IPS-NIHi7 (cell line): Measurements from ENCODE around the gene E2F1.
"Not testable (repeated sequence)": the region's sequence is repeated elsewhere in the genome, so short reads cannot be mapped to it uniquely, and the experiment has no call there.

Experiments used
- DNase-seq: peaks from one replicate; pipeline ENCODE4 v3.0.0; 2012; ENCODE audit warnings: mixed read lengths; ENCODE audit errors: extremely low spot score

E2F1 gene

GRCh38 chr20:33710681-33711445 lies 24.7 kb upstream of the E2F1 start:
- DNase-seq = no peak

DNA sequence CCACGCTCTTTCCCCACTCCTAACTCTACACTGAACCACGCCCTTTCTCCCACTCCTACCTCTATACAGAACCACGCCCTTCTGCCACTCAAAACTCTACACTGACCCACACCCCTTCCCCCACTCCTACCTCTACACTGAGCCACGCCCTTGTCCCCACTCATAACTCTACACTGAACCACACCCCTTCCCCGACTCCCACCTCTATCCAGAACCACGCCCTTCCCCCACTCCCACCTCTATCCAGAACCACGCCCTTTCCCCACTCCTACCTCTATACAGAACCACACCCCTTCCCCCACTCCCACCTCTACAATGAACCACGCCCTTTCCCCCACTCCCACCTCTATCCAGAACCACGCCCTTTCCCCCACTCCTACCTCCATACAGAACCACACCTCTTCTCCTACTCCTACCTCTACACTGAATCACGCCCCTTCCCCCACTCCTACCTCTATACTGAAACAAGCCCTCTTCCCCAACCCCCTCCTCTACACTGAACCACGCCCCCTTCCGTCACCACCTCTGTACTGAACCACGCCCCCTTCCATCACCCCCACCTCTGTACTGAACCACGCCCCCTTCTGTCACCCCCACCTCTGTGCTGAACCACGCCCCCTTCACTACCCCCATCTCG lies 23.8 kb upstream of the E2F1 start:
- peak; percentile 59 for DNase-seq

DNA sequence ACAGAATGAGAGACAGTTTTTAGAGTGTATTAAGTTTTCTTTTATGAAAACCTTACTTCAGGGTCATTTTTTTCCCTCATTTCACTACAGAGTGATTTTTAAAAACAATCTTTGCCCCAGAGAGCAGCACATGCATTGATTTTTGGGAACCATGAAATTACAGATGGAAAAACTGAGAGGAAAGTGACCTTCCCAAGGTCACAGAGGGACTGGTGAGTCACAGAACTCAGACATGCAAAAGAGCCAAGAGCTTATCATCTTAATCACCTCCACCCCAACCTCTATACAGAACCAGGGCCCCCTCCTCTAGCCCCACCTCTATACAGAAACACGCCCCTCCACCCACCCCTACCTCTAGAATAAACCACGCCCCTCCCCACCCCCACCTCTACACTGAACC lies 23.2 kb upstream of the E2F1 start:
- no peak for DNase-seq

- no peak for DNase-seq
These were observed 21.5 kb upstream of the E2F1 start for GRCh38 chr20:33707668-33708067.

- DNase-seq = no peak
These were observed 18.2 kb upstream of the E2F1 start for GRCh38 chr20:33704197-33704924.

- no peak for DNase-seq
These were observed 17.4 kb upstream of the E2F1 start for GRCh38 chr20:33703498-33704137.

DNA sequence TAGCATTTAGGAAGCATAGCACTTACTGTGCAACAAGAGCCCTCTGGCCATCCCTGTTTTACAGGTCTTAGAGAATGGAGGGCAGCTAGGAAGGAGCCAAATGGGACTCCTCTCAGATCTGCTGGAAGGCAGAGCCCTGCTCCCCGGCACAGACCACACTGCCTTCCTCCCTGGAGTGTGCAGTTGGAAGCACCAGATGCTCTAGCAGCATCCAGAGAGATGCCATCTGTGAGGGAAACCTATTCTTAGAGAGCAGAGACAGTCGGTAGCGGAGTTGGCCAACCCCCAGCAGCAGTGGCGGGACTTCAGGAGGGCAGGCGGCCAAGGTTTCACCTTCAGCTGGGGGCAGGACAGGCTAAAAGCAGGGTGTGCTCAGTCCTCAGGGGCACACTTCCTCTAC lies 16.7 kb upstream of the E2F1 start:
- no peak for DNase-seq

- DNase-seq = no peak
These were observed 15.7 kb upstream of the E2F1 start for GRCh38 chr20:33701629-33702450.

GRCh38 chr20:33700696-33701441 lies 14.7 kb upstream of the E2F1 start:
- DNase-seq = not testable (repeated sequence)

DNA sequence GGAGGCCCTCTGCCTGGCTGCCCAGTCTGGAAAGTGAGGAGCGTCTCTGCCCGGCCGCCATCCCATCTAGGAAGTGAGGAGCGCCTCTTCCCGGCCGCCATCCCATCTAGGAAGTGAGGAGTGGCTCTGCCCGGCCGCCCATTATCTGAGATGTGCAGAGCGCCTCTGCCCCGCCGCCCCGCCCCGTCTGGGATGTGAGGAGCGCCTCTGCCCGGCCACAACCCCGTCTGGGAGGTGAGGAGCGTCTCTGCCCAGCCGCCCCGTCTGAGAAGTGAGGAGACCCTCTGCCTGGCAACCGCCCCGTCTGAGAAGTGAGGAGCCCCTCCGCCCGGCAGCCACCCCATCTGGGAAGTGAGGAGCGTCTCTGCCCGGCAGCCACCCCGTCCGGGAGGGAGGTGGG lies 12.8 kb upstream of the E2F1 start:
- DNase-seq = not testable (repeated sequence)

- DNase-seq = no peak
These were observed 10.9 kb upstream of the E2F1 start for GRCh38 chr20:33697129-33697528.

DNA sequence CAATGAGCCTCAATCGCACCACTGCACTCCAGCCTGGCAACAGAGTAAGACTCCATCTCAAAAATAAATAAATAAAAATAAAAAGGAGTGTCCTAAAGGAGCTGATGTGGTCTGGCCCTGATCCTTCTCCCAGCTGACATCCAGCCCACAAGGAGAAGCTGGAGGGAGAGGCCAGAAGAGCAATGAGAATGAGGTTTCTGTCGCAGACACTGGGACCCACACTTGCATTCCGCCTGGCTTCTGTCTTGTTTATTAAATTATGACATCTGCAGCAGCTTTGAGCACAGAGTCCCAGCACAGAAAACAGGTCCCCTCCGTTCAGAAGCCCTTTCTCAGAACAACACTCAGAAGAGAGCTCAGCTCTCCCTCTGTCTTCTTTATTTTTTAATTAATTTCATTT lies 10.3 kb upstream of the E2F1 start:
- DNase-seq = no peak

- DNase-seq = no peak
These were observed 8.4 kb upstream of the E2F1 start for GRCh38 chr20:33694639-33695012.

GRCh38 chr20:33693741-33694638 lies 7.8 kb upstream of the E2F1 start:
- no peak for DNase-seq

DNA sequence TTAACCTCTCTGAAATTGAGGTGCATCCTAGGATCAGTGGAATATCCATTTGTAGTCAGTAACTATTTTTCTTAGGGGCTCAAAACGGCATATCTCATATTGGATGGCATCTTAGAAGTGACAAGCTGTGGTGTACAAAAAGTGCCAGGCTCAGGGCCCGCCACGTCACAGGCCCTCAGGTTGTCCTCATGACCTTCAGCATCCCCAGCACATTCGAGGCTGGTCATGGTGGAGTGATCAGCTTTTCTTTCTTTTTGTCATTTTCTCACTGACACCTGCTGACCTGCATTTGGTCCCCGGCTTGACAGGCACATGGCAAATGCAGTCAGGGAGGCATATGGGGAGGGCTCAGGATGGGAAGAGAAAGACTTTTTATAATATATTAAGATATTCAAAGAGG lies 7.1 kb upstream of the E2F1 start:
- no peak for DNase-seq

DNA sequence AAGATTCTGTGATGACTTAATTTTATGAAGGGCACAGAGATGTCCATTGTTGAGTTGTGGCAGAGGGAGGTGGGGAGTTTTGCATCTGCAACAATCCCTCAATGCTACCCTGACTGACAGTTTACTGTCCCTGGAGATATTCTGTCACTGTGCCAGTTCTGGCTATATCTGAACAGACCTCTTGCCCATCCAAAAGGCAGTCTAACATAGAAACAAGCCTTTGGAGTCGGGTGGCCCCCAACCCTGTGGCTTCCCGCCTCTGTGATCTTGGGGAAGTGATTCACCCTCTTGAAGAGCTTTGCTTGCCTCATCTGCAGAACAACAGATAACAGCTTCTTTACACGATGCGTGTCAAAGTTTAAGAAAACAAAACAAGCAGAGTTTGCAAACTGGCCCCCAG lies 3.8 kb upstream of the E2F1 start:
- no peak for DNase-seq

DNA sequence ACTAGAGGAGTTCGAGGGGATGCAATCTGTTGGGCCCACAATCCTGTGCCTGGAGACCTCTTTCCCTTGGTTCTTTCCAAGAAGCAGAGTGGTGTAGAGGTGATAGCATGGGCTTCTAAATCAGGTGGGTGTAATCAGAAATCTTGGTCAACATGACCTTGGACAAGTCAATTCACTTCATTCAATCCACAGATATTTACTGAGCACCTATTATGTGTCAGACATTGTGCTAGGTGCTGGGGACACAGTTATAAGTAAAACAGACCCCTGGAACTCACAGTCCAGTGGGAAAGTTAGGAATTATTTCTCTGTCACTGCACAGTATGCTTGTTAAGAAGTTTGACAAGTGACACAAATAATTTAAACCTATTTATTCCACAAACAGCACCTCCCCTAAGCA lies 3.3 kb upstream of the E2F1 start:
- no peak for DNase-seq

- DNase-seq = no peak
These were observed 2.8 kb upstream of the E2F1 start for GRCh38 chr20:33688938-33689424.
